ENCODE data around the gene CYP2A6.

DNA sequence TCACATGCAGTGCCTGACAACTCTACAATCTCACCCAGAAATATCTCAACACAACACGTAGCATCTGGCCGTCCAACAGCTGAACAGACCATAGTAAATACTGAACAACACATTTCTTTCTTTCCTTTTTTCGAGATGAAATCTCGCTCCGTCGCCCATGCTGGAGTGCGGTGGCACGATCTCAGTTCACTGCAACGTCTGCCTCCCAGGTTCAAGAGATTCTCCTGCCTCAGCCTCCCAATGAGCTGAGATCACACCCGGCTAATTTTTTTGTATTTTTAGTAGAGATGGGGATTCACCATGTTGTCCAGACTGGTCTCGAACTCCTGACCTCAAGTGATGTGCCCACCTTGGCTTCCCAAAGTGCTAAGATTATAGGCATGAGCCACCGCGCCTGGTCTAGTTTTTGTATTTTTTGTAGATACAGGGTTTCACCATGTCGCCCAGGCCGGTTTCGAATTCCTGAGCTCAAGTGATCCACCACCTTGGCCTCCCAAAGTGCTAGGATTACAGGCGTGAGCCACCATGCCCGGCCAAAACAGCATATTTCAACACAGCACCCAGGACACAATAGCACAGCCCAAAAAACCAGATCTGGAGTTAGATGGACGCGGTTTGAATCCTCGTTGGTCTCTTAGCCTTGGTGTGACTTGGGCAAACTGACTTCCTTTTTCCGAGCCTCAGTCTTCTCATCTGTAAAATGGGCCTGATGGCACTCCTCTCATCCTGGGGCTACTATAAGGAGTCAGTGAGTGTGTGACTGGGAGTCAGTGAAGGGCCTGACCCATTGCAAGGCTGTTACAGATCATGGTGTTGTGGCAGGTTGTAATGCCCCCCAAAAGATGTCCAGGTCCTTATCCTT lies 22.6 kb downstream of the CYP2A6 start:
- TF ChIP-seq, protein P1, sequence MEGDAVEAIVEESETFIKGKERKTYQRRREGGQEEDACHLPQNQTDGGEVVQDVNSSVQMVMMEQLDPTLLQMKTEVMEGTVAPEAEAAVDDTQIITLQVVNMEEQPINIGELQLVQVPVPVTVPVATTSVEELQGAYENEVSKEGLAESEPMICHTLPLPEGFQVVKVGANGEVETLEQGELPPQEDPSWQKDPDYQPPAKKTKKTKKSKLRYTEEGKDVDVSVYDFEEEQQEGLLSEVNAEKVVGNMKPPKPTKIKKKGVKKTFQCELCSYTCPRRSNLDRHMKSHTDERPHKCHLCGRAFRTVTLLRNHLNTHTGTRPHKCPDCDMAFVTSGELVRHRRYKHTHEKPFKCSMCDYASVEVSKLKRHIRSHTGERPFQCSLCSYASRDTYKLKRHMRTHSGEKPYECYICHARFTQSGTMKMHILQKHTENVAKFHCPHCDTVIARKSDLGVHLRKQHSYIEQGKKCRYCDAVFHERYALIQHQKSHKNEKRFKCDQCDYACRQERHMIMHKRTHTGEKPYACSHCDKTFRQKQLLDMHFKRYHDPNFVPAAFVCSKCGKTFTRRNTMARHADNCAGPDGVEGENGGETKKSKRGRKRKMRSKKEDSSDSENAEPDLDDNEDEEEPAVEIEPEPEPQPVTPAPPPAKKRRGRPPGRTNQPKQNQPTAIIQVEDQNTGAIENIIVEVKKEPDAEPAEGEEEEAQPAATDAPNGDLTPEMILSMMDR (IDR thresholded peaks at IDR 0.05): no peak
- no peak for TF ChIP-seq ZFX (IDR thresholded peaks at IDR 0.05; ENCODE audit: borderline replicate concordance)
